HepG2 (cell line): ENCODE data around the gene CSTPP1. TPM values are rescaled to one million over a fixed set of nuclear protein-coding genes. Genes with fewer than 3 reads are reported as not detected.
A peak's percentile ranks its signal among the peaks of the same experiment; 100 is the strongest.

Source experiments
- AGO1 ChIP-seq: fragments of 200-400 bp; formaldehyde crosslinking; IDR thresholded peaks from 2 replicates; pipeline ENCODE4 v1.6.1; 2017; ENCODE audit warnings: mild to moderate bottlenecking, low read depth, low read length, moderate library complexity; ENCODE audit not compliant: poor library complexity, severe bottlenecking
- HBP1 ChIP-seq: IDR thresholded peaks from 2 replicates; pipeline ENCODE4 v1.6.1; 2016; ENCODE audit warnings: low read depth, control low read depth
- POLR2AphosphoS5 ChIP-seq: IDR thresholded peaks from 2 replicates; pipeline ENCODE4 v1.6.1; 2012; ENCODE audit warnings: low read depth, low read length
- TP53 ChIP-seq: sonication (generic); formaldehyde crosslinking; conservative IDR thresholded peaks from 2 replicates; pipeline ENCODE4 v1.4.0; 2020; ENCODE audit warnings: missing genetic modification reagents
- ZBTB40 ChIP-seq, 2 experiments: fragments of 450-650 bp in 1 of 2; sonication (generic) in 1 of 2; formaldehyde crosslinking in 1 of 2; IDR thresholded peaks; 2 replicates each; pipeline versions ENCODE4 v1.6.1 to v1.8.0; 2016 to 2022; ENCODE audit warnings: antibody characterized with exemption in 1 of 2, mild to moderate bottlenecking in 1 of 2, missing genetic modification reagents in 1 of 2
- ZKSCAN1 ChIP-seq: fragments of 150-350 bp; IDR thresholded peaks from 2 replicates; pipeline ENCODE4 v1.6.1; 2014; ENCODE audit warnings: low read length
- ZNF121 ChIP-seq: sonication (generic); formaldehyde crosslinking; IDR thresholded peaks from 2 replicates; pipeline ENCODE4 v1.5.0; 2020; ENCODE audit warnings: mild to moderate bottlenecking, missing genetic modification reagents
- ZNF275 ChIP-seq: sonication (generic); formaldehyde crosslinking; IDR thresholded peaks from 2 replicates; pipeline ENCODE4 v1.8.0; 2022; ENCODE audit warnings: missing genetic modification reagents, mild to moderate bottlenecking, inconsistent platforms, borderline replicate concordance
- ZNF317 ChIP-seq: sonication (generic); formaldehyde crosslinking; IDR thresholded peaks from 2 replicates; pipeline ENCODE4 v1.5.0; 2020; ENCODE audit warnings: mild to moderate bottlenecking, missing genetic modification reagents
- ZNF362 ChIP-seq: sonication (generic); formaldehyde crosslinking; IDR thresholded peaks from 2 replicates; pipeline ENCODE4 v1.4.0; 2020; ENCODE audit warnings: missing genetic modification reagents, mild to moderate bottlenecking, borderline replicate concordance
- ZNF468 ChIP-seq: sonication (generic); formaldehyde crosslinking; IDR thresholded peaks from 2 replicates; pipeline ENCODE4 v1.8.0; 2022; ENCODE audit warnings: mild to moderate bottlenecking, moderate library complexity, missing genetic modification reagents
- ZNF577 ChIP-seq: sonication (generic); formaldehyde crosslinking; IDR thresholded peaks from 2 replicates; pipeline ENCODE4 v1.4.0; 2020; ENCODE audit warnings: mild to moderate bottlenecking, low read depth, missing genetic modification reagents, borderline replicate concordance
- polyA plus RNA-seq, 8 experiments: library from polyadenylated mRNA; depleted of rRNA in 3 of 8; stranded (reverse) in 7 of 8; unstranded in 1 of 8; fragments of >200 nt; fragmentation: Illumina TruSeq in 4 of 8; extraction: Trizol in 4 of 8; gene quantifications; 2 replicates each; pipeline versions ENCODE4 v1.2.1 to v1.2.3, GENCODE V29; 2011 to 2016; ENCODE audit warnings: low read depth in 4 of 8, missing spikeins in 1 of 8, mixed read lengths in 1 of 8; ENCODE audit not compliant: insufficient read depth in 1 of 8
- total RNA-seq, 5 experiments: library from RNA; depleted of rRNA; stranded (reverse); fragments of >200 nt; fragmentation: Illumina TruSeq; extraction: Trizol; gene quantifications; 2 replicates each; pipeline ENCODE4 v1.2.3, GENCODE V29; 2016; ENCODE audit warnings: low read depth in 1 of 5

Gene CSTPP1
- total and polyA plus RNA-seq, 2 of the 13 experiments (the other 11 are each of a cell fraction or from before 2014, with no cell fraction given): 12.3 to 14.6 TPM

GRCh38 chr11:47184711-47185304, 248.2 kb downstream of the CSTPP1 start (continued):
- TF ChIP-seq ZBTB40 (IDR thresholded peaks at IDR 0.05) (no peak), ZBTB40 (CRISPR knock-in tag; IDR thresholded peaks at IDR 0.05) (peak; percentile 58), ZNF275 (CRISPR knock-in tag) (no peak; the same call in 1 of the 2 replicates), POLR2AphosphoS5 (peak; percentile 47; the same call in 1 of the 2 replicates), AGO1 (peak; percentile 72), ZNF577 (CRISPR knock-in tag) (no peak), ZKSCAN1 (peak; percentile 49; the same call in 1 of the 2 replicates), HBP1 (CRISPR knock-in tag) (peak; percentile 72; the same call in 1 of the 2 replicates), ZNF317 (peak; percentile 16; the same call in 1 of the 2 replicates), TP53 (CRISPR knock-in tag) (0 out of 2 replicates have a peak, but pooled peaks have one; percentile 73), ZNF121 (CRISPR knock-in tag) (peak; percentile 86), ZNF362 (CRISPR knock-in tag) (peak; percentile 38; the same call in 1 of the 2 replicates), ZNF468 (CRISPR knock-in tag) (0 out of 2 replicates have a peak, but pooled peaks have one; percentile 52)
- TF ChIP-seq, all 625 proteins: peak for 188
